Endothelial cell (in vitro differentiated cells): ENCODE results near the gene TPRG1L. TPM values are rescaled to one million over a fixed set of nuclear protein-coding genes. Genes with fewer than 3 reads are reported as not detected.
"Not testable (repeated sequence)": the region's sequence is repeated elsewhere in the genome, so short reads cannot be mapped to it uniquely, and the experiment has no call there.

Experiments used
- DNase-seq: peaks from one replicate; pipeline ENCODE4 v3.0.0; 2021; ENCODE audit warnings: low spot score
- H3K27ac Mint-ChIP-seq: one replicate; pipeline ENCODE4 v1.8.0; 2021; ENCODE audit warnings: mixed read lengths, inconsistent platforms; ENCODE audit not compliant: unreplicated experiment
- H3K27me3 Mint-ChIP-seq: one replicate; pipeline ENCODE4 v1.8.0; 2021; ENCODE audit warnings: mild to moderate bottlenecking, moderate library complexity, mixed read lengths, inconsistent platforms; ENCODE audit not compliant: unreplicated experiment
- H3K36me3 Mint-ChIP-seq: one replicate; pipeline ENCODE4 v1.8.0; 2021; ENCODE audit warnings: mild to moderate bottlenecking, low read depth, mixed read lengths, inconsistent platforms; ENCODE audit not compliant: unreplicated experiment
- H3K4me1 Mint-ChIP-seq: one replicate; pipeline ENCODE4 v1.8.0; 2021; ENCODE audit warnings: mild to moderate bottlenecking, mixed read lengths, inconsistent platforms; ENCODE audit not compliant: unreplicated experiment
- H3K4me3 Mint-ChIP-seq: one replicate; pipeline ENCODE4 v1.8.0; 2021; ENCODE audit warnings: mild to moderate bottlenecking, mixed read lengths, inconsistent platforms; ENCODE audit not compliant: unreplicated experiment
- H3K9me3 Mint-ChIP-seq: one replicate; pipeline ENCODE4 v1.8.0; 2021; ENCODE audit warnings: mixed read lengths, inconsistent platforms; ENCODE audit not compliant: unreplicated experiment
- CTCF ChIP-seq: fragments of 200-600 bp; sonication (generic); IDR thresholded peaks from one replicate; pipeline ENCODE4 v1.5.0; 2021; ENCODE audit warnings: antibody characterized with exemption; ENCODE audit not compliant: unreplicated experiment
- total RNA-seq: library from RNA; stranded (reverse); fragmentation: NEBNext Ultra II Directional; extraction: Animal tissue kit (Norgen Biotek cat#: 25700); gene quantifications from one replicate; pipeline ENCODE4 v1.2.1, GENCODE V29; 2021; ENCODE audit not compliant: unreplicated experiment

The TPRG1L gene
- total RNA-seq, 1 donor from 2014 or later, result 35.2 TPM

- no peak overlapping the region for H3K27ac Mint-ChIP-seq
- H3K9me3 Mint-ChIP-seq, result no peaks in the 10 kb centered on the region
- peaks cover 19% of the 10 kb centered on the region for H3K27me3 Mint-ChIP-seq
- no peak overlapping the region for H3K4me3 Mint-ChIP-seq
- peaks cover 19% of the 10 kb centered on the region for H3K36me3 Mint-ChIP-seq
- peaks cover 25% of the 10 kb centered on the region for H3K4me1 Mint-ChIP-seq
- TF ChIP-seq CTCF, result no peak
- DNase-seq, result no peak
These were observed 39.9 kb upstream of the TPRG1L start for GRCh38 chr1:3584915-3585314.

- H3K36me3 Mint-ChIP-seq, result peaks cover 19% of the 10 kb centered on the region
- H3K9me3 Mint-ChIP-seq, H3K4me3 Mint-ChIP-seq, DNase-seq, H3K27ac Mint-ChIP-seq: not testable (repeated sequence)
- peaks cover 19% of the 10 kb centered on the region for H3K27me3 Mint-ChIP-seq
- H3K4me1 Mint-ChIP-seq, result peaks cover 25% of the 10 kb centered on the region
These were observed 39.4 kb upstream of the TPRG1L start for GRCh38 chr1:3585353-3585868.

GRCh38 chr1:3585940-3586568 lies 38.8 kb upstream of the TPRG1L start:
- peaks cover 19% of the 10 kb centered on the region for H3K36me3 Mint-ChIP-seq
- no peak overlapping the region for H3K4me3 Mint-ChIP-seq
- no peak overlapping the region for H3K27ac Mint-ChIP-seq
- no peaks in the 10 kb centered on the region for H3K9me3 Mint-ChIP-seq
- peaks cover 19% of the 10 kb centered on the region for H3K27me3 Mint-ChIP-seq
- no peak for DNase-seq
- peaks cover 26% of the 10 kb centered on the region for H3K4me1 Mint-ChIP-seq
- TF ChIP-seq CTCF, result no peak

- Mint-ChIP-seq H3K27ac (no peak overlapping the region), H3K4me1 (peaks cover 17% of the 10 kb centered on the region), H3K27me3 (peaks cover 19% of the 10 kb centered on the region), H3K4me3 (peak overlapping the region; percentile 3), H3K9me3 (no peaks in the 10 kb centered on the region), H3K36me3 (peaks cover 19% of the 10 kb centered on the region)
- no peak for TF ChIP-seq CTCF
- DNase-seq, result no peak
These were observed 37.6 kb upstream of the TPRG1L start for GRCh38 chr1:3586986-3587759.

- Mint-ChIP-seq H3K9me3 (no peaks in the 10 kb centered on the region), H3K27me3 (peaks cover 18% of the 10 kb centered on the region), H3K4me1 (peaks cover 14% of the 10 kb centered on the region), H3K36me3 (peaks cover 15% of the 10 kb centered on the region), H3K27ac (no peak overlapping the region), H3K4me3 (no peak overlapping the region)
- no peak for DNase-seq
- peak; percentile 17 for TF ChIP-seq CTCF
These were observed 36.4 kb upstream of the TPRG1L start for GRCh38 chr1:3588395-3588794.
